ENCODE measurements around the gene CARS1.

Gene CARS1

DNA sequence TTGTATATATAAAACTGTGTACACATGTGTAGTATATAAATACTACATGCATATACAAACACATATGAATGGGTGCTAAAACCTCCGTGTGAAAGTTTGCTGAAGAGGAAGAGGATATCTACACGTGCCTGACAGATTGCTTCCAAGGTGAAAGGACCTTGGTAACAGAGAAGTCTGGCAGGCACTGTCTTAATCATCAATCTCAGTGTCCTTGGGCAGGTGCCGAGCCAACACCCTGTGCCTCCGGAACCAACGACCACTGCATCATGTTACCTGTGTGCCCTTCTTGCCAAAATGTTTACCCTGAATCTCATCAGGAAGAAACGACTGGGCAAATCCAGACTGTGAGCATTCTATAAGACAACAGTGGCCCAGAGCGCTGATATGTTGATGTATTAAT lies 80.1 kb downstream of the CARS1 start:
- Histone ChIP-seq H3K36me3 (ENCODE audit: insufficient read depth) (peaks cover 23% of the 10 kb centered on the region), H3K27me3 (ENCODE audit: insufficient read depth, low read depth) (no peaks in the 10 kb centered on the region), H2AFZ (ENCODE audit: low read depth) (no peak overlapping the region), H3K79me2 (ENCODE audit: insufficient read depth, low read depth) (peaks cover 78% of the 10 kb centered on the region), H3K4me3 (IDR thresholded peaks at IDR 0.05; ENCODE audit: insufficient read depth, low read depth, low read length) (no peak overlapping the region), H3K9ac (no peak overlapping the region), H3K27ac (no peak overlapping the region), H3K4me2 (no peak overlapping the region), H3K4me1 (ENCODE audit: low read depth, poor library complexity, severe bottlenecking) (peaks cover 23% of the 10 kb centered on the region), H4K20me1 (ENCODE audit: insufficient read depth) (peaks cover 43% of the 10 kb centered on the region)
- no peak for TF ChIP-seq CTCF (conservative IDR thresholded peaks at IDR 0.05; ENCODE audit: low read depth, low read length)

DNA sequence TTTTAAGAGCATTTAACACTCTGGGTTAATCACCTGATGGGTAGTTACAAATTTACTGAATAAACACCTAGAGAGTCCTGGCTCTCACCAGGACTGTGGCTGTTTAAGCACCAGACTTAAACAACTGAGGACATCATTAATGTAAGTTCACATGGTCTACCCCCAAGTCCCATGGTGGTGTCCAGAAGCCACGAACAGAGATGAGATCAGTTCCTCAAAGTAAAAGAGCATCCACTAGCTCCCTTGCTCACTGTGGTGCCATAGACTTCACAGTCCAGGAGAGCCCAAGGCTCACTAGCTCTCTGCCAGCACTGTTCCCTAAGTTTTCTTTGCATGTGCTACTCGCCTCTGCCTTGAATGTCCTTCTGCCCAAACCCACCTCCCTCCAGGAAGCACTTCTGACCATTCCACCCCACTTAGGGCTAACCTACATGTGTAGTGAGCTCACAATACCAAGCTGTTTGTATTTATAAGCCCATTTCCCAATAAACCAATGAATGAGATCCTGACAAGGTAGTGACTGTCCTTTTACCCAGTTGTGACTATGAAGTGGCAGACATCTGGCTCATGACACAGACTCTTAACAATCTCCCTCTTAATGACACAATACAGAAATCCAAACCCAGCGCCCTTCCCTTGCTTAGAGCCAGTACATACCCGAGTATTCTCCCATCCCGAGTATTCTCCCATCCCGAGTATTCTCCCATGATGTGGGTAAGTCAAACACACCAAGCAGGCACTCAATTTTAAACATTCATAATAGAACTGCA lies 80.7 kb downstream of the CARS1 start:
- no peak overlapping the region for H2AFZ ChIP-seq (ENCODE audit: low read depth)
- no peak for TF ChIP-seq CTCF (conservative IDR thresholded peaks at IDR 0.05; ENCODE audit: low read depth, low read length)
- peaks cover 16% of the 10 kb centered on the region for H3K4me1 ChIP-seq (ENCODE audit: low read depth, poor library complexity, severe bottlenecking)
- H3K27ac ChIP-seq, result no peak overlapping the region; the same call in 1 of the 2 replicates
- H3K79me2 ChIP-seq (ENCODE audit: insufficient read depth, low read depth), result peaks cover 76% of the 10 kb centered on the region
- peaks cover 38% of the 10 kb centered on the region for H4K20me1 ChIP-seq (ENCODE audit: insufficient read depth)
- H3K4me2 ChIP-seq, result no peak overlapping the region
- H3K9ac ChIP-seq, result no peak overlapping the region
- H3K36me3 ChIP-seq (ENCODE audit: insufficient read depth), result peaks cover 27% of the 10 kb centered on the region
- H3K4me3 ChIP-seq (IDR thresholded peaks at IDR 0.05; ENCODE audit: insufficient read depth, low read depth, low read length), result no peak overlapping the region
- no peaks in the 10 kb centered on the region for H3K27me3 ChIP-seq (ENCODE audit: insufficient read depth, low read depth)

DNA sequence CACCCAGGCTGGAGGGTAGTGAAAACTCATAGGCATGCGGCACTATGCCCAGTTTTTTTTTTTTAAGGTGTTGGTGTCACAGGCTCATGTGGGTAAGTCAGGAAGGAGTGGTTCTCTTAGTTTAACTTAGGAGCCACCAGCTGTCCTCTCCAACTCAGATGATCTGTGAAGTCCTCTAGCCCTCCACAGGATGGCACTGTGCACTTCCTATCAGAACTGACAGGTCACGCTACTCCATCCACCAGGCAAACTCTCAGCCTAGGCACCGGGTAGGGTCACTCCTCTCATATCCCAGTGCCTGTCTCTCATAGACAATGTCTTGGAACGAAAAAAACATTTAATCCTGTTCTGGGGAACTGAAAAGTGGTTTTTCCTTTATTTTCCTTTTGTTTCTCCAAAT lies 81.6 kb downstream of the CARS1 start:
- H3K79me2 ChIP-seq (ENCODE audit: insufficient read depth, low read depth), result peaks cover 71% of the 10 kb centered on the region
- H3K4me2 ChIP-seq, result no peak overlapping the region
- no peak overlapping the region for H2AFZ ChIP-seq (ENCODE audit: low read depth)
- TF ChIP-seq CTCF (conservative IDR thresholded peaks at IDR 0.05; ENCODE audit: low read depth, low read length), result peak; percentile 72
- no peaks in the 10 kb centered on the region for H3K27me3 ChIP-seq (ENCODE audit: insufficient read depth, low read depth)
- peaks cover 33% of the 10 kb centered on the region for H4K20me1 ChIP-seq (ENCODE audit: insufficient read depth)
- no peak overlapping the region for H3K27ac ChIP-seq
- H3K9ac ChIP-seq, result no peak overlapping the region
- H3K4me1 ChIP-seq (ENCODE audit: low read depth, poor library complexity, severe bottlenecking), result peaks cover 7% of the 10 kb centered on the region
- H3K36me3 ChIP-seq (ENCODE audit: insufficient read depth), result peaks cover 35% of the 10 kb centered on the region
- no peak overlapping the region for H3K4me3 ChIP-seq (IDR thresholded peaks at IDR 0.05; ENCODE audit: insufficient read depth, low read depth, low read length)

- Histone ChIP-seq H3K4me2 (no peak overlapping the region), H2AFZ (ENCODE audit: low read depth) (no peak overlapping the region), H3K27me3 (ENCODE audit: insufficient read depth, low read depth) (no peaks in the 10 kb centered on the region), H3K4me3 (IDR thresholded peaks at IDR 0.05; ENCODE audit: insufficient read depth, low read depth, low read length) (no peak overlapping the region), H3K36me3 (ENCODE audit: insufficient read depth) (peaks cover 44% of the 10 kb centered on the region; the same call in 1 of the 2 replicates), H3K27ac (no peak overlapping the region), H3K9ac (no peak overlapping the region), H3K79me2 (ENCODE audit: insufficient read depth, low read depth) (peaks cover 59% of the 10 kb centered on the region), H4K20me1 (ENCODE audit: insufficient read depth) (peaks cover 22% of the 10 kb centered on the region), H3K4me1 (ENCODE audit: low read depth, poor library complexity, severe bottlenecking) (no peaks in the 10 kb centered on the region)
- no peak for TF ChIP-seq CTCF (conservative IDR thresholded peaks at IDR 0.05; ENCODE audit: low read depth, low read length)
These were observed 83.0 kb downstream of the CARS1 start for GRCh38 chr11:2974272-2974671.
